GM12878 (cell line): Measurements from ENCODE around the gene GPSM1. TPM values are rescaled to one million over a fixed set of nuclear protein-coding genes. Genes with fewer than 3 reads are reported as not detected.

Experiments used
- ATAC-seq: fragments of 200-7000 bp; cut with Tn5 transposase; 3 replicates; pipeline ENCODE4 v1.9.1; 2020; ENCODE audit warnings: mild to moderate bottlenecking, moderate library complexity
- BruUV-seq: library from RNA; stranded (reverse); fragments of 400-500 nt; replicated peaks from 2 replicates; lab custom pipeline; 2021; lab: Mats Ljungman, UMichigan
- CTCF ChIA-PET: fragments of 300-600 bp; sonication (Branson Sonifier 250); formaldehyde crosslinking; extraction: SDS; loops from one replicate; lab custom pipeline; 2021; ENCODE audit warnings: inconsistent platforms; lab: Yijun Ruan, JAX
- POLR2A ChIA-PET: fragments of 350-600 bp; formaldehyde crosslinking; extraction: SDS; loops from one replicate; lab custom pipeline; 2021; ENCODE audit warnings: inconsistent platforms; lab: Charles Lee
- RAD21 ChIA-PET: fragments of 300-600 bp; sonication (Branson Sonifier 250); formaldehyde crosslinking; loops from one replicate; lab custom pipeline; 2023; ENCODE audit warnings: antibody characterized with exemption; ENCODE audit not compliant: unreplicated experiment; lab: Charles Lee
- SMC1A ChIA-PET: fragments of 300-600 bp; sonication (Branson Sonifier 250); formaldehyde crosslinking; loops from one replicate; lab custom pipeline; 2023; ENCODE audit not compliant: unreplicated experiment, uncharacterized antibody; lab: Charles Lee
- DNase-seq: peaks from one replicate; pipeline ENCODE4 v3.0.0-alpha.2; 2011; ENCODE audit warnings: low read depth, low spot score
- FAIRE-seq: peaks from 3 replicates; lab custom pipeline; 2011; peaks lifted over from hg19 to GRCh38; lab: Jason Lieb, UNC
- H2AFZ ChIP-seq: 2 replicates; pipeline ENCODE4 v1.6.0; 2011; ENCODE audit warnings: low read depth, low read length, control low read depth; ENCODE audit not compliant: control insufficient read depth
- H3K27ac ChIP-seq: 2 replicates; pipeline ENCODE4 v1.5.1; 2011; ENCODE audit warnings: control low read depth; ENCODE audit not compliant: control insufficient read depth, insufficient read depth
- H3K27me3 ChIP-seq, 2 experiments: replicated peaks in 1 of 2; 2 replicates each; pipeline versions ENCODE4 v1.6.0 to v1.6.1; 2011; ENCODE audit warnings: low read length in 1 of 2; ENCODE audit not compliant: control insufficient read depth in 2 of 2, insufficient read depth in 2 of 2
- H3K36me3 ChIP-seq, 2 experiments: 2 replicates each; pipeline ENCODE4 v1.5.1; 2011; ENCODE audit warnings: low read length in 1 of 2; ENCODE audit not compliant: control insufficient read depth in 2 of 2, insufficient read depth in 2 of 2
- H3K4me1 ChIP-seq: 2 replicates; pipeline ENCODE4 v1.6.1; 2011; ENCODE audit warnings: mild to moderate bottlenecking, low read length, moderate library complexity, mixed read lengths; ENCODE audit not compliant: control insufficient read depth, insufficient read depth
- H3K4me2 ChIP-seq: 2 replicates; pipeline ENCODE4 v1.6.0; 2011; ENCODE audit warnings: control low read depth; ENCODE audit not compliant: control insufficient read depth, insufficient read depth
- H3K4me3 ChIP-seq: fragments of 200-600 bp; sonication (generic); 2 replicates; pipeline ENCODE4 v1.5.1; 2016
- H3K79me2 ChIP-seq: 2 replicates; pipeline ENCODE4 v1.6.0; 2011; ENCODE audit warnings: low read length; ENCODE audit not compliant: control insufficient read depth, insufficient read depth
- H3K9ac ChIP-seq: 2 replicates; pipeline ENCODE4 v1.8.0; 2011; ENCODE audit warnings: low read length, control low read depth, mixed read lengths; ENCODE audit not compliant: control insufficient read depth, insufficient read depth
- H3K9me3 ChIP-seq: replicated peaks from 3 replicates; pipeline ENCODE4 v1.5.1; 2011; ENCODE audit warnings: mild to moderate bottlenecking, low read length; ENCODE audit not compliant: control insufficient read depth, insufficient read depth
- H4K20me1 ChIP-seq: 2 replicates; pipeline ENCODE4 v1.6.0; 2011; ENCODE audit not compliant: control insufficient read depth, insufficient read depth
- BACH1 ChIP-seq: fragments of 450-650 bp; IDR thresholded peaks from 2 replicates; pipeline ENCODE4 v1.6.1; 2017; ENCODE audit warnings: mild to moderate bottlenecking, borderline replicate concordance
- BMI1 ChIP-seq: fragments of 450-650 bp; IDR thresholded peaks from 2 replicates; pipeline ENCODE4 v1.6.1; 2016; ENCODE audit warnings: mild to moderate bottlenecking, moderate library complexity, borderline replicate concordance
- CREB1 ChIP-seq: IDR thresholded peaks from 2 replicates; pipeline ENCODE4 v1.6.1; 2012; ENCODE audit warnings: low read depth, mild to moderate bottlenecking, inconsistent platforms
- E2F8 ChIP-seq: fragments of 450-650 bp; IDR thresholded peaks from 2 replicates; pipeline ENCODE4 v1.6.1; 2018; ENCODE audit warnings: mild to moderate bottlenecking, low read depth, moderate library complexity; ENCODE audit not compliant: partially characterized antibody
- EGR1 ChIP-seq, 2 experiments: IDR thresholded peaks; 1 replicate in 1 of 2; 2 replicates in 1 of 2; pipeline ENCODE4 v1.6.1; 2011 to 2012; ENCODE audit warnings: low read depth in 2 of 2, low read length in 2 of 2, borderline replicate concordance in 1 of 2, mild to moderate bottlenecking in 1 of 2, moderate library complexity in 1 of 2
- GABPA ChIP-seq: IDR thresholded peaks from 2 replicates; pipeline ENCODE4 v1.6.1; 2014; ENCODE audit warnings: antibody characterized with exemption, low read depth, mild to moderate bottlenecking, inconsistent platforms
- IKZF2 ChIP-seq, 2 experiments: fragments of 450-650 bp; IDR thresholded peaks; 2 replicates each; pipeline ENCODE4 v1.6.1; 2017; ENCODE audit warnings: mild to moderate bottlenecking in 2 of 2, moderate library complexity in 2 of 2
- NBN ChIP-seq: fragments of 450-650 bp; IDR thresholded peaks from 2 replicates; pipeline ENCODE4 v1.6.1; 2016
- NFYA ChIP-seq: IDR thresholded peaks from 2 replicates; pipeline ENCODE4 v1.6.1; 2011; ENCODE audit warnings: low read depth, mild to moderate bottlenecking, low read length, improper control_type of control experiment, borderline replicate concordance
- PAX8 ChIP-seq: fragments of 450-650 bp; IDR thresholded peaks from 2 replicates; pipeline ENCODE4 v1.6.1; 2017; ENCODE audit warnings: mild to moderate bottlenecking, moderate library complexity
- RAD21 ChIP-seq: IDR thresholded peaks from 2 replicates; pipeline ENCODE4 v1.6.1; 2011; ENCODE audit warnings: mild to moderate bottlenecking, low read depth, low read length, moderate library complexity; ENCODE audit not compliant: insufficient read depth
- SMAD1 ChIP-seq: fragments of 450-650 bp; IDR thresholded peaks from 2 replicates; pipeline ENCODE4 v1.6.1; 2018; ENCODE audit warnings: mild to moderate bottlenecking, low read depth; ENCODE audit not compliant: partially characterized antibody
- SUZ12 ChIP-seq: fragments of 200-600 bp; sonication (generic); IDR thresholded peaks from one replicate; pipeline ENCODE4 v1.6.1; 2018; ENCODE audit warnings: antibody characterized with exemption, mild to moderate bottlenecking; ENCODE audit not compliant: unreplicated experiment
- TCF7 ChIP-seq: IDR thresholded peaks from 2 replicates; pipeline ENCODE4 v1.6.1; 2014; ENCODE audit warnings: antibody characterized with exemption, borderline replicate concordance
- WGBS: methylation state at CpG from one replicate; pipeline ENCODE4 v1.1.6; 2016; ENCODE audit warnings: low lambda C conversion rate; ENCODE audit not compliant: insufficient replicate concordance, insufficient coverage; ENCODE audit errors: missing lambda C conversion rate; 5-methylcytosine and 5-hydroxymethylcytosine counted together
- in situ Hi-C: fragments of 300-500 bp; cut with MboI; formaldehyde crosslinking; loops from 9 replicates; pipeline ENCODE4 v1.14.3; 2018; ENCODE audit warnings: mixed read lengths
- intact Hi-C: fragments of 100-400 bp; cut with micrococcal nuclease; formaldehyde crosslinking; loops from one replicate; pipeline ENCODE4 v1.14.2; 2022; ENCODE audit not compliant: unreplicated experiment
- polyA plus RNA-seq, 11 experiments: library from polyadenylated mRNA; depleted of rRNA in 4 of 11; unstranded in 6 of 11; stranded (reverse) in 5 of 11; fragments of >200 nt; fragmentation: Nextera tagmentation in 4 of 11; fragmentation: Illumina TruSeq in 1 of 11; extraction: Ambion mirVana in 4 of 11; extraction: Trizol in 1 of 11; gene quantifications; 1 replicate in 1 of 11; 2 replicates in 10 of 11; pipeline versions ENCODE4 v1.2.1 to v1.2.3, GENCODE V29; 2011 to 2016; ENCODE audit warnings: inconsistent platforms in 2 of 11, missing spikeins in 2 of 11, low read depth in 1 of 11
- total RNA-seq, 4 experiments: library from RNA; depleted of rRNA in 3 of 4; stranded (reverse); fragments of >200 nt in 3 of 4; fragmentation: Illumina TruSeq in 1 of 4; extraction: Trizol in 1 of 4; gene quantifications; 2 replicates each; pipeline versions ENCODE4 v1.2.1 to v1.2.3, GENCODE V29; 2013 to 2021

Gene GPSM1
- total and polyA plus RNA-seq, 10 of the 15 experiments (the other 5 are each of a cell fraction or from before 2014, with no cell fraction given), result 0.04 to 0.10 (median 0.10) TPM; not detected in 7

- no peak overlapping the region for H3K4me2 ChIP-seq
- H3K4me1 ChIP-seq, result no peaks in the 10 kb centered on the region
- no peak overlapping the region for H3K27ac ChIP-seq
- H3K36me3 ChIP-seq, result no peaks in the 10 kb centered on the region
- H2AFZ ChIP-seq, result no peak overlapping the region
- WGBS, result 80% methylated on average over 16 of the region's 16 CpGs
- CTCF ChIA-PET, result no interaction called here
- no TSS peak for BruUV-seq
- FAIRE-seq (no peak), DNase-seq (no peak)
- SMC1A ChIA-PET, result no interaction called here
- intact Hi-C loops, result no loop called here
- H3K4me3 ChIP-seq, result no peak overlapping the region
- no peaks in the 10 kb centered on the region; the same call in 2 of the 3 replicates for H3K9me3 ChIP-seq
- TF ChIP-seq GABPA, result no peak
- TF ChIP-seq, all 136 proteins: peak for 0
- Histone ChIP-seq H4K20me1 (no peaks in the 10 kb centered on the region), H3K27me3 (no peaks in the 10 kb centered on the region), H3K9ac (no peak overlapping the region), H3K79me2 (no peaks in the 10 kb centered on the region)
- ChIA-PET POLR2A (no interaction called here), RAD21 (no interaction called here)
- in situ Hi-C loops, result no loop called here
- no peak for ATAC-seq
Measured at GRCh38 chr9:136295055-136295454, 32.3 kb upstream of the GPSM1 start.

GRCh38 chr9:136295542-136296433 lies 31.6 kb upstream of the GPSM1 start:
- Histone ChIP-seq H2AFZ (no peak overlapping the region), H3K4me2 (no peak overlapping the region), H3K4me3 (no peak overlapping the region), H3K4me1 (no peaks in the 10 kb centered on the region), H3K79me2 (no peaks in the 10 kb centered on the region), H3K9me3 (no peaks in the 10 kb centered on the region; the same call in 2 of the 3 replicates), H3K27me3 (no peaks in the 10 kb centered on the region), H3K27ac (no peak overlapping the region), H3K9ac (no peak overlapping the region), H4K20me1 (no peaks in the 10 kb centered on the region), H3K36me3 (no peaks in the 10 kb centered on the region)
- BruUV-seq, result no TSS peak
- ChIA-PET SMC1A (no interaction called here), POLR2A (no interaction called here), CTCF (no interaction called here), RAD21 (no interaction called here)
- 60% methylated on average over 37 of the region's 37 CpGs for WGBS
- FAIRE-seq (no peak), DNase-seq (no peak), ATAC-seq (no peak)
- intact Hi-C loops (no loop called here), in situ Hi-C loops (no loop called here)
- TF ChIP-seq BMI1 (no peak), CREB1 (no peak), NBN (no peak), EGR1 (IDR thresholded peaks at IDR 0.05; ENCODE audit: borderline replicate concordance in 1 of 2, low read depth in 2 of 2, low read length in 2 of 2) (no peak), IKZF2 (IDR thresholded peaks at IDR 0.05) (no peak), NFYA (no peak), E2F8 (no peak), RAD21 (no peak), SUZ12 (no peak), BACH1 (no peak), TCF7 (no peak), PAX8 (no peak), SMAD1 (no peak)
